ENCODE results near the gene LRRC4C.

LRRC4C gene

GRCh38 chr11:41190437-41191082 is 268.9 kb downstream of the LRRC4C start:
- no peak for DNase-seq (ENCODE audit: low read depth, low spot score)
- no peak overlapping the region for H3K4me3 ChIP-seq (ENCODE audit: low read length)

DNA sequence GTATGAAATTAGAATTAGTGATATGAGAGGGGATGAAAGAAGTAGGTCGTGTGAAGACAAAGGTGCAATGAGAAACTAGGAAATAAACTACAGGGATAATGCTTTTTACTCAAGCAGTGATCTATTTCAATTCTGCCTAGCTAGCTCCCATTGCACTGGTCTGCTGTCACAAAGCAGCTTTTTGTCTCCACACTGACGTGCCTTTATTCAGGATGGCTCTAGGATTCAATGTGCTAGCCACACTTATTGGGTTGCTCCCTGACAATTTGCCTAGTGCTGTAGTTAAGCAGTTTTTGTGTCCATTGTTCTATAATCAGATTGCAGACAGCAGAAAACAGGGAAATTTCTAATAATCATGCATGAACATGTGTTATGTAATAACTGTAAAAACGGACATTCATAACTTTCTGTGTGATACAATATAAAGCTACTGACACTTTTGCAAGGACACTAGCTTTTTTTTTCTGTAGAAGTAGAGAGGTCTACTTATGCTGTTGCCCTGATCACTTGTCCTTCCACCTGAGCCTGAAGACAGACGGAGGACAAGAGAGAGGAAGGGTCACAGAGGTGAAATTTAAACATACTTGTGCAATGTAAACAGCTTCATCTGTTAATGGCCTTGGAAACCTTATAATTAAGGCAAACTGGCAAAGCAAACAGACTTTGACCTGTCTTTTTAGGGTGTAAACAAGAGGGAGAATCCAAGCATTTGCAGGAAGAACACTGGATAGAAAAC is 269.6 kb downstream of the LRRC4C start:
- DNase-seq (ENCODE audit: low read depth, low spot score) = no peak
- no peak overlapping the region for H3K4me3 ChIP-seq (ENCODE audit: low read length)

GRCh38 chr11:41177791-41178190 is 281.7 kb downstream of the LRRC4C start:
- H3K4me3 ChIP-seq (ENCODE audit: low read length) = no peak overlapping the region
- no peak for DNase-seq (ENCODE audit: low read depth, low spot score)

DNA sequence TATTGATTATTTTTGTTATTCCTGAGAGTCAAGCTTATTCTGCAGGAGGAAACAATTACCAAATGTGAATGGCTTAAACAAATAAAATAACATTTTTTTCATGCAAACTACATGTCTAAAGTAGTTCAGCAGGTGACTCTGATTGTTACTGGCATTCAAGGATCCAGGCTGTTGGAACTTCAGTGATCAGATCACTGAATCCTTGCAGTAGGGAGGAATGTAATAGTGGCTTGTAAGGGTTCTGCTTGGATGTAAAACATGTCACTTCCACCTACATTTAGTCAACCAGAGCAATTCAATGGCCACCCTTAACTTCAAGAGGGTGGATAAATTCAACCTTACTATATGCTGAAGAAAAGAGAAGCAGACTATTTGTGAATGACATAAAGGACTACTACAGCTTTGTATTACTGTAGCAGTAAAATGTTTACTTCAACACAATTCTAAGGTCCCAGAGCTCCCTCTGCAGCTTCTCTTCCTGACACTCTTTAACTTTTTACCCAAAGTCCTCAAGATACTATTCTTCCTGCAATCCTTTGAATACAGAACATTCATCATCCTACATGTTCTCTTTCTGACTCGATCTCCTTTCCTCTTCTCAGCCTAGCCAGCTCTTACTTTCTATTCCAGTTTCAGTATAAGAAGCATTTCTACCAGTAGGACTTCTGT is 284.0 kb downstream of the LRRC4C start:
- no peak overlapping the region for H3K4me3 ChIP-seq (ENCODE audit: low read length)
- DNase-seq (ENCODE audit: low read depth, low spot score) = no peak

DNA sequence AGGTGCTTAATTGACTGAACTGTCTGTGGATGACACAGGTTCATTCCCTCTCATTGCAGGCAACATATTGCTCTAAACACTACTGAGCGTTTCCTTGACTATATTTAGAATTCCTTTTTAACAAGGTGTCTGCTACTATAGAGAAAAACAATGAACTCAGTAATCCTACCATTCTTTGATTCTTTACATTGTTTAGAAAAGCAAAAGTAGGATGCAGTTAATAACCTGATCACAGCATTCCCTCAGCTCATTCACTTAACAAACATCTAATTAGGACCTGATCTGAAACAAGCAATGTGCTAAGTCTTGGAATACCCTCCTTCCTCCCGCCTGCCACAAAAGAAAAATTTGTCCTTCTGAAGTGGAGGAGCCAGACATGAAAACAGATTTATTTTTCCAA is 313.1 kb downstream of the LRRC4C start:
- no peak overlapping the region for H3K4me3 ChIP-seq (ENCODE audit: low read length)
- DNase-seq (ENCODE audit: low read depth, low spot score) = no peak

- no peak overlapping the region for H3K4me3 ChIP-seq (ENCODE audit: low read length)
- DNase-seq (ENCODE audit: low read depth, low spot score) = no peak
These were observed 314.0 kb downstream of the LRRC4C start for GRCh38 chr11:41145420-41145819.

DNA sequence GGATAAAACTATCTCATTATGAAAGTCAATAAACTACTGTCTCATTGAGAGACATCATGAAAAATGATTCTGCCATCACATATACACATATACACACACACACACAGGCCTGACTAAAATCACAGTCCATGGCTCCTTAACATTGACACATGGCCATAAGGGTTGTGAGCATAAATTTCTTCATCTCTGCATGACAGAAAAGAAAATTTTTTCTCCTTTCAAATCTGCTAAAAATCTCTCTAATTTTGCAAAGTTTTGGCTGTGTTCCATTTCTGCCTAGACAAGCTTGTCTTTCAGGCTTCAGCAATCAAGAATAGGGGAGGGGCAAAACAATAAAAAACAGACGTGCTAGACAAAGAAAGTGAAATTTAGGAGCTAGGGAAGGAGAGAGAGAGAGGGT is 324.5 kb downstream of the LRRC4C start:
- DNase-seq (ENCODE audit: low read depth, low spot score) = no peak
- no peak overlapping the region for H3K4me3 ChIP-seq (ENCODE audit: low read length)

DNA sequence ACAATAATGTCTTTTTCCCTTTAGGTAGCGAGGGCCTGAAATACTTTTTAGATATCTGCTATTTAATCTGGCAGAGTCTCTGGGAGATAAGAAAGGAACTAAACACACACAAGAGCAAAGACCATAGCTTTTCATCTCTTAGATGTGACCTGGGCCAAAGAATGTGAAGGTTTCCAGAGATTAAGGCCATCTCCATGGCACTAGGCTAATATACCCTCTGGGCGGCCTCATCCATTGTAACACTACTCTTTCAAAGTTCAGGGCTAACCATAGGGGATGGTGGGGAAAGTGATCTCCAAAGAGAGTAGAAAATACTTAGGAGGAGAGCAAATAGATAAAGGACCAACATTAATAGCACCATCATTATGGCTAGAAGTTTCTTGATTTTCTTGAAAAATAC is 326.4 kb downstream of the LRRC4C start:
- no peak for DNase-seq (ENCODE audit: low read depth, low spot score)
- no peak overlapping the region for H3K4me3 ChIP-seq (ENCODE audit: low read length)

DNA sequence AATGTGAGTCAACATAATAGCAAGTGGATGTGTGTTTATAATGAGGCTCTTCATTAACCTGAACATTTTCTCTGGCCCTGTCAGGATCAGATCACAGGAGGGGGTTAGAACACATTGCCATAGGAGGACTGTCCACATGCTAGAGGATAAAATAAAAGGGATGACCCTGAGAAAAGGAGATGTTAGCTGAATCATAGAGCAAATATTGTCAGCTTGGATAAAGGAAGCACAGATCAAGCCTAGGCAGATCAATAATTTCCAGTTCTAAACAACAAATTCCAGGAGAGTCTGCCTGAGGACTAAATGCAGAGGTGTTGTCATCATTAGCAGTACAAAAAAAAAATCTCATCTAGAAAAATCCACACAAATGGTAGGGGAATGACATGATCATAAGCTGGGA is 337.9 kb downstream of the LRRC4C start:
- no peak overlapping the region for H3K4me3 ChIP-seq (ENCODE audit: low read length)
- DNase-seq (ENCODE audit: low read depth, low spot score) = no peak

DNA sequence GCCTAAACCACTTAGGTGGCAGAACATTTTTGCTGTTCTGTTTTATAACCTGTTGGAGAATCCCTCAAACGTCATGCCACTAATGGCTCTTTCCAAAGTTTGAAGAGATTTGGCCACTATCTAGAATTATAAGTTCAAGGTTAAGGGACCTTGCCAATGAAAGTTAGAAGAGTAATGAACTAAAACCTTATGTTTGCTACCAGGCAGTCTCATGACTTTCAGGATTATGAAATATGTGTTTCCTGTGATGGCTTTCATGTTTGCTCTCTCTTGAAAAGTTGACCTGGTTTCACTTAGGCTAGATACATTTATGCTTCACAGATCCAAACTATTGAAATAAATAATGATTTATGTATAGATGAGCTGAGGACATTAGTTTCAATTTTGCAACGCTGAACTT is 340.0 kb downstream of the LRRC4C start:
- no peak for DNase-seq (ENCODE audit: low read depth, low spot score)
- H3K4me3 ChIP-seq (ENCODE audit: low read length) = no peak overlapping the region

DNA sequence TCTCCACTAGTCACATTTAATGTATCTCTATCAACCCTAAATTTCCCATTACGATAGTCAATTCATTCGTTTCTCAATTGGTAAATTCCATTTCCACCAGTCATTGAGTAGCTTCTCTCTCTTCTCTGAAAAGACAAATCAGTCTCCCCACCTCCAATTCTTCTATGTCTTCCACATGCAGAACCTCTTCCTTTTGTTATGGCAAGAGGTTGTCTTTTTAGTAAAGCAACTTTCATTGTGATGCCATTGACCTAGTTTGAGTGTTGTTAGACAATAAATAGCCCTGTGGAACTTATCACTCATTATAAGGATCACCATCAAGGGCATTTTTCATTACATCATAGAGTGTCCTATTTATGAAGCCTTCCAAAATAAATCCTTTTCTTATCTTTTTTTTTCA is 340.9 kb downstream of the LRRC4C start:
- H3K4me3 ChIP-seq (ENCODE audit: low read length) = no peak overlapping the region
- no peak for DNase-seq (ENCODE audit: low read depth, low spot score)

DNA sequence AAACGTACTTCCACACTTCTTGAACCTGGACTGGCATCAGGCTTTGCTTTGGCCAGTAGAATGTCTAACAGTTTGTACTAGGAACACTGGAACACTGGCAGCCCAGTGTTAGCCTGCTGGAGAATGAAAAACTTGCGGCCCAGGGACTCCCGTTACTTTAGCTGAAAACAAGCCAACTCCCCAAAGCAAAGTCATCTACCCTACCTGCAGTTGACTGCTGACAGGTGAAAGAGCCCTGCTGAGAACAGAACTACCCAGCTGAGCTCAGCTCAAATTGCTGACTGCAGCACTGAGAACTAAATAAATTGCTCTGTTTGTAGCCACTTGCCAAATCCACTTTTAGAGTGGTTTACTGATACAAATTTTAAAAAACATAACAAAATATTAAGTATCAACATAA is 342.5 kb downstream of the LRRC4C start:
- DNase-seq (ENCODE audit: low read depth, low spot score) = no peak
- H3K4me3 ChIP-seq (ENCODE audit: low read length) = no peak overlapping the region

GRCh38 chr11:41115066-41115465 is 344.4 kb downstream of the LRRC4C start:
- no peak overlapping the region for H3K4me3 ChIP-seq (ENCODE audit: low read length)
- DNase-seq (ENCODE audit: low read depth, low spot score) = no peak

DNA sequence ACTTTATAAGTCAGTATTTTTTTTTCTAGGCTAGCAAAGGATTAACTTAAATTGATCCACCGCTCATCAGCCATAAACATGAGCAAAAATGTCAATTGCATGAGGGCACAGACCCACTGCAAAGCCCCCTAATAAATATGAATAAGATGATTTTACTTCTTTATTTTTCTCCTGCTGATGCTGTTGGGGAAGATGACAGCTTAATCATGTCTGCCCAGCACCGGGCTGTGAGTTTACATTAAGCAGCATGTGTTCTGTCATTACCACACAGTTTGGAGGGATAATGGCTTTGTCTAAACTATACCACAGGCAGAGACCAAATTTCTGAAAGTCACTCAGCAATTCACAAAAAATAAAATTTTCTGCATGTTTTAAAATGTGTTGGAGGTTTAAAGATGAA is 346.3 kb downstream of the LRRC4C start:
- DNase-seq (ENCODE audit: low read depth, low spot score) = no peak
- H3K4me3 ChIP-seq (ENCODE audit: low read length) = no peak overlapping the region

DNA sequence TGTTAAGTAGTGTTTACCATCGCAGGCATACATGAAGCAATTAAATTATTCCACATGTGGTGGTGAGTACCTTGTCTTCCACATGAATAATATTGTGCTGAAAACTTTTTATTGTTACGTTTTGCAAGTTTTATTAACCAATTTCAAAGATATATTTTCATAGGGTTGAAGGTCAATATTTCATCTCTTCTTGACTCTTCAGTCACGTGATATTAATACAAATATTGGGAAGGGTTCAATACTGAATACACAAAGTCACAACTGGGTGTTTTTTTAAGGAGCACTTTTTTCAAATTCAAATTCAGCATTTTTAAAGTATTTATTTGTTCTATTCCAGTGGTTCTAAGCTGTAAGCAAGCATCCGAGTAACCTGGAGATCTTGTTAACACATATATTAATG is 348.9 kb downstream of the LRRC4C start:
- DNase-seq (ENCODE audit: low read depth, low spot score) = no peak
- H3K4me3 ChIP-seq (ENCODE audit: low read length) = no peak overlapping the region

DNA sequence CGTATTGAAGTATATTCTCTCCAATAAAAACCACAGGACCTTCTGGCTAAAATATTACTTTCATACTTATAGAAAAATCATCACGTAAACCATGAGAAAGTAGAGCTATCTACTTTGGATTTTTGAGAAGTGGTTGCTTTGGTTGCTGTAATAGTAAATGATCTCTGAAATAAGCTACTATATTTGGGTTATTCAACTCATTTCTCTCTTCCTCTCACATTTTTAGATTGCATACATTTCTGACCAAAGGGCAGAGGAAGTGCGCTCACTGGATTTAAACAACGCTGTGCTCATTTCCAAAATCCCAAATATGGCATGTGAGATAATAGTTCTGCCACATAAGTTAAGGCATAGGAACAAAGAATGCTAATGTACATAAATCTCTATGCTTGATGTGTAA is 357.0 kb downstream of the LRRC4C start:
- H3K4me3 ChIP-seq (ENCODE audit: low read length) = no peak overlapping the region
- no peak for DNase-seq (ENCODE audit: low read depth, low spot score)

DNA sequence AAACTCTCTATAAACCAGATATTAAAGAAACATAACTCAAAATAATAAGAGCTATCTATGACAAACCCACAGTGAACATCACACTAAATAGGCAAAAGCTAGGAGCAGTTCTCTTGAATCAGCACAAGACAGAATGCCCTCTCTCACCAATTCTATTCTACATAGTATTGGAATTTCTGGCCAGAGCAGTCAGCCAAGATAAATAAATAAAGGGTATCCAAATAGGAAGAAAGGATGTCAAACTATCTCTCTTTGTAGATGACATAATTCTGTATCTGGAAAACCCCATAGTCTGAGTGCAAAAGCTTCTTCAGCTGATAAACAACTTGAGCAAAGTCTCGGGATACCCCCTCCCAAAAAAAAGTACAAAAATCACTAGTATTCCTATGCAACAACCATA is 359.8 kb downstream of the LRRC4C start:
- no peak for DNase-seq (ENCODE audit: low read depth, low spot score)
- no peak overlapping the region for H3K4me3 ChIP-seq (ENCODE audit: low read length)

DNA sequence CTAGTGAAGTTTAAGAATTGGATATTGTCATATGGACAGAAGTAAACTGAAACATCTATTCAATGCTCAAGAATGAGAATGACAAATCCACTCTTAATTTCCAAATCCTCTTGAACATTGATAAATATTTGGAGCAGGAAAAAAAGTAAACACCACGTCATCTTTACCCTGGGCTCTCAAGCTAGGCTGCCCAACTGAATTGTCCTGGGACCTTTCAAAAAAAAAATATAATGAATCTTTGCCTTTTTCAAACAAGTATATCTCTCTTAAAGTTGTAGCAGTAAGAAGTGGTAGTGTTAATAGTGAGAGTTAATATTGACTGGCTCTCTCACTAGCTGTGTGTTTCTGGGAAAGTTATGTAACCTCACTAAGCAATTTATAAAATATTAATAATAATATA is 374.3 kb downstream of the LRRC4C start:
- H3K4me3 ChIP-seq (ENCODE audit: low read length) = no peak overlapping the region
- no peak for DNase-seq (ENCODE audit: low read depth, low spot score)

- no peak for DNase-seq (ENCODE audit: low read depth, low spot score)
- no peak overlapping the region for H3K4me3 ChIP-seq (ENCODE audit: low read length)
These were observed 377.6 kb downstream of the LRRC4C start for GRCh38 chr11:41081756-41082285.

DNA sequence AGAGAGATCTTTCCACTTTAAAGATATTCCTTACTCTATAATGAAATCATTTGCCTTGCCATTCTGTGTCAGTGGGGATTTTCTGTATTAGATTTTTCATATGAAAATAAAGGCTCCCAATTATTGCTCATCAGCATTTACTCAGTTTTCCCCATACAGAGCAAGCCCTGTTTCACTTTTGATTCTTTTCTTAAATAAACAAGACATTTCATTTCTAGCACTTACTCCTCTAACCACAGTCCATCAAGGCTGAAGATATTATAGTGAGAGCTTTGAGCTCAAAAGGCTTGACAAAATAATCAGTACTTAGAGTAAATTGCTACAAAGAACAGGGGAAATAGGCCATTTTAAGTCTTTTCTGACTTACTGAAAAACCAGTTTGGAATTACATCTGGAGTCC is 385.1 kb downstream of the LRRC4C start:
- DNase-seq (ENCODE audit: low read depth, low spot score) = no peak
- no peak overlapping the region for H3K4me3 ChIP-seq (ENCODE audit: low read length)

Measured in Jurkat, Clone E6-1 (cell line).